Fibroblast of the aortic adventitia (primary cell): ENCODE data around the gene GPRC5C. TPM values are rescaled to one million over a fixed set of nuclear protein-coding genes. Genes with fewer than 3 reads are reported as not detected.

Experiments used
- DNase-seq: peaks from one replicate; pipeline ENCODE4 v3.0.0-alpha.2; 2010; ENCODE audit warnings: low read depth
- H3K4me3 ChIP-seq: 2 replicates; pipeline ENCODE4 v1.5.1; 2011; ENCODE audit warnings: low read depth, mild to moderate bottlenecking, control low read depth, low read length, moderate library complexity
- CTCF ChIP-seq: IDR thresholded peaks from 2 replicates; pipeline ENCODE4 v1.5.1; 2011; ENCODE audit warnings: mild to moderate bottlenecking, low read length, control low read depth, inconsistent platforms; ENCODE audit not compliant: insufficient read depth
- total RNA-seq: library from RNA; depleted of rRNA; stranded (reverse); fragments of >200 nt; gene quantifications from 2 replicates; pipeline ENCODE4 v1.2.3, GENCODE V29; 2012; ENCODE audit warnings: low replicate concordance

The GPRC5C gene
- total RNA-seq, 1 donor = 0.99 TPM

GRCh38 chr17:74472890-74473289, 41.0 kb downstream of the GPRC5C start:
- DNase-seq = no peak
- H3K4me3 ChIP-seq = no peak overlapping the region
- no peak for TF ChIP-seq CTCF

GRCh38 chr17:74473294-74473693, 41.4 kb downstream of the GPRC5C start:
- no peak for DNase-seq
- no peak overlapping the region for H3K4me3 ChIP-seq
- TF ChIP-seq CTCF = no peak

- DNase-seq = no peak
- no peak for TF ChIP-seq CTCF
- H3K4me3 ChIP-seq = no peak overlapping the region
Measured at GRCh38 chr17:74474043-74474792, 42.3 kb downstream of the GPRC5C start.

GRCh38 chr17:74475189-74475588, 43.3 kb downstream of the GPRC5C start:
- TF ChIP-seq CTCF = no peak
- H3K4me3 ChIP-seq = no peak overlapping the region
- DNase-seq = no peak

- DNase-seq = no peak
- H3K4me3 ChIP-seq = no peak overlapping the region
- no peak for TF ChIP-seq CTCF
Measured at GRCh38 chr17:74477411-74477810, 45.5 kb downstream of the GPRC5C start.

- no peak for TF ChIP-seq CTCF
- no peak overlapping the region for H3K4me3 ChIP-seq
- DNase-seq = no peak
Measured at GRCh38 chr17:74478420-74479100, 46.7 kb downstream of the GPRC5C start.
